Prostate gland (tissue), 2 donors: ENCODE measurements around the gene GUSB.

Experiments
- POLR2A ChIP-seq: fragments of 450-650 bp; IDR thresholded peaks from one replicate; pipeline ENCODE4 v1.6.1; 2016; ENCODE audit warnings: antibody characterized with exemption, mild to moderate bottlenecking
- TF ChIP-seq, protein P1 (sequence below), 4 experiments: fragments of 200-600 bp in 2 of 4; fragments of 450-650 bp in 2 of 4; sonication (generic) in 2 of 4; IDR thresholded peaks; 1 replicate in 3 of 4; 2 replicates in 1 of 4; pipeline ENCODE4 v1.5.1; 2016 to 2019; ENCODE audit warnings: antibody characterized with exemption in 4 of 4, mild to moderate bottlenecking in 2 of 4, moderate library complexity in 2 of 4

- no peak for TF ChIP-seq POLR2A
- TF ChIP-seq, protein P1, sequence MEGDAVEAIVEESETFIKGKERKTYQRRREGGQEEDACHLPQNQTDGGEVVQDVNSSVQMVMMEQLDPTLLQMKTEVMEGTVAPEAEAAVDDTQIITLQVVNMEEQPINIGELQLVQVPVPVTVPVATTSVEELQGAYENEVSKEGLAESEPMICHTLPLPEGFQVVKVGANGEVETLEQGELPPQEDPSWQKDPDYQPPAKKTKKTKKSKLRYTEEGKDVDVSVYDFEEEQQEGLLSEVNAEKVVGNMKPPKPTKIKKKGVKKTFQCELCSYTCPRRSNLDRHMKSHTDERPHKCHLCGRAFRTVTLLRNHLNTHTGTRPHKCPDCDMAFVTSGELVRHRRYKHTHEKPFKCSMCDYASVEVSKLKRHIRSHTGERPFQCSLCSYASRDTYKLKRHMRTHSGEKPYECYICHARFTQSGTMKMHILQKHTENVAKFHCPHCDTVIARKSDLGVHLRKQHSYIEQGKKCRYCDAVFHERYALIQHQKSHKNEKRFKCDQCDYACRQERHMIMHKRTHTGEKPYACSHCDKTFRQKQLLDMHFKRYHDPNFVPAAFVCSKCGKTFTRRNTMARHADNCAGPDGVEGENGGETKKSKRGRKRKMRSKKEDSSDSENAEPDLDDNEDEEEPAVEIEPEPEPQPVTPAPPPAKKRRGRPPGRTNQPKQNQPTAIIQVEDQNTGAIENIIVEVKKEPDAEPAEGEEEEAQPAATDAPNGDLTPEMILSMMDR (IDR thresholded peaks at IDR 0.05) = no peak
Observed at GRCh38 chr7:65974876-65975275, 7.1 kb downstream of the GUSB start.
